SK-N-MC (cell line): ENCODE data around the gene SLC30A7.

Experiments
- EZH2 ChIP-seq: fragments of 200-600 bp; sonication (generic); IDR thresholded peaks from one replicate; pipeline ENCODE4 v1.6.1; 2017; ENCODE audit warnings: antibody characterized with exemption
- FOXP2 ChIP-seq: optimal IDR thresholded peaks from 2 replicates; pipeline ENCODE3; 2011; ENCODE audit warnings: mild to moderate bottlenecking, moderate library complexity; ENCODE audit not compliant: insufficient read depth; ENCODE audit errors: extremely low read length, control extremely low read depth
- POLR2AphosphoS5 ChIP-seq: IDR thresholded peaks from 2 replicates; pipeline ENCODE4 v1.6.1; 2012; ENCODE audit warnings: mild to moderate bottlenecking, low read depth, low read length, borderline replicate concordance

DNA sequence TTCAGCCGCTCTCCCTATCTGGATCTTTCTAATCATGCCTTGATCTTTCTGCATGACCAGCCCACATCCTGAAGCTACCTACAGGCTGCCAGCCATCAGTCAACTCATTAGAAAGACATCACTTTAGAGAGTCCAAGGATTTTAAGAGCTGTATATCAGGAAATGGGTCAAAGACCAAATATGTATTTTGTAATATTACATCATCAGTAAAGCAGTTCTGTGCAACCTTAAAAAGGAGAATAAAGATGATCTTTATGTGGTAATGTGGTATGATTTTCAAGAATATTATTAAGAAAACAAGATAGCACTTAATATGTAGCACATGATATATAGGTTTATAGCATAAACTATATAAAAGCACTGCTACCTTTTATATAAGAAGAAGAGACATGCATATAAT, 47.6 kb downstream of the SLC30A7 start:
- no peak for TF ChIP-seq POLR2AphosphoS5
- TF ChIP-seq EZH2: no peak
- TF ChIP-seq FOXP2: no peak
